Keratinocyte (primary cell): ENCODE measurements around the gene UPF3B. TPM values are rescaled to one million over a fixed set of nuclear protein-coding genes. Genes with fewer than 3 reads are reported as not detected.

Experiments
- DNase-seq: peaks from one replicate; pipeline ENCODE4 v3.0.0-alpha.2; 2011; ENCODE audit warnings: low read depth, missing footprints, low spot score
- FAIRE-seq: peaks from 2 replicates; lab custom pipeline; 2011; peaks lifted over from hg19 to GRCh38; lab: Jason Lieb, UNC
- H2AFZ ChIP-seq: 2 replicates; pipeline ENCODE4 v1.6.0; 2012; ENCODE audit warnings: low read length, control low read depth, inconsistent platforms; ENCODE audit not compliant: control insufficient read depth
- H3K27ac ChIP-seq: 2 replicates; pipeline ENCODE4 v1.5.1; 2011; ENCODE audit warnings: low read length; ENCODE audit not compliant: control insufficient read depth, insufficient read depth
- H3K27me3 ChIP-seq: 3 replicates; pipeline ENCODE4 v1.6.0; 2011; ENCODE audit warnings: low read length; ENCODE audit not compliant: control insufficient read depth, insufficient read depth; ENCODE audit errors: extremely low read depth
- H3K36me3 ChIP-seq, 2 experiments: 2 replicates in 1 of 2; 3 replicates in 1 of 2; pipeline ENCODE4 v1.5.1; 2011; ENCODE audit warnings: low read length in 2 of 2, mild to moderate bottlenecking in 1 of 2; ENCODE audit not compliant: control insufficient read depth in 2 of 2, insufficient read depth in 2 of 2; ENCODE audit errors: extremely low read depth in 1 of 2
- H3K4me1 ChIP-seq: 3 replicates; pipeline ENCODE4 v1.5.1; 2011; ENCODE audit warnings: low read length; ENCODE audit not compliant: control insufficient read depth, insufficient read depth; ENCODE audit errors: extremely low read depth
- H3K4me2 ChIP-seq: 3 replicates; pipeline ENCODE4 v1.6.0; 2011; ENCODE audit warnings: low read depth, low read length; ENCODE audit not compliant: control insufficient read depth, insufficient read depth; ENCODE audit errors: extremely low read depth
- H3K4me3 ChIP-seq, 3 experiments: fragments of 200-600 bp in 1 of 3; sonication (generic) in 1 of 3; 2 replicates in 2 of 3; 3 replicates in 1 of 3; pipeline ENCODE4 v1.5.1; 2011 to 2016; ENCODE audit warnings: low read length in 3 of 3, mild to moderate bottlenecking in 3 of 3, control low read depth in 2 of 3, inconsistent platforms in 1 of 3, low read depth in 1 of 3, mixed read lengths in 1 of 3, mixed run types in 1 of 3, moderate library complexity in 1 of 3; ENCODE audit not compliant: control insufficient read depth in 2 of 3, insufficient read depth in 2 of 3; ENCODE audit errors: extremely low read depth in 1 of 3
- H3K79me2 ChIP-seq: 2 replicates; pipeline ENCODE4 v1.6.0; 2012; ENCODE audit warnings: low read length; ENCODE audit not compliant: control insufficient read depth, insufficient read depth
- H3K9ac ChIP-seq: 3 replicates; pipeline ENCODE4 v1.6.0; 2011; ENCODE audit warnings: low read length; ENCODE audit not compliant: control insufficient read depth, insufficient read depth; ENCODE audit errors: extremely low read depth
- H3K9me1 ChIP-seq: 3 replicates; pipeline ENCODE4 v1.6.0; 2011; ENCODE audit warnings: low read length; ENCODE audit not compliant: control insufficient read depth, insufficient read depth; ENCODE audit errors: extremely low read depth
- H3K9me3 ChIP-seq: 2 replicates; pipeline ENCODE4 v1.5.1; 2012; ENCODE audit warnings: low read depth, low read length; ENCODE audit not compliant: control insufficient read depth
- H4K20me1 ChIP-seq: 3 replicates; pipeline ENCODE4 v1.6.0; 2011; ENCODE audit warnings: low read length; ENCODE audit not compliant: control insufficient read depth, insufficient read depth; ENCODE audit errors: extremely low read depth
- CTCF ChIP-seq, 3 experiments: IDR thresholded peaks in 1 of 3; conservative IDR thresholded peaks in 1 of 3; optimal IDR thresholded peaks in 1 of 3; 2 replicates in 2 of 3; 3 replicates in 1 of 3; pipeline versions ENCODE3 to v1.5.1; 2011; ENCODE audit warnings: low read length in 3 of 3, mild to moderate bottlenecking in 3 of 3, moderate library complexity in 2 of 3, control low read depth in 1 of 3, inconsistent platforms in 1 of 3; ENCODE audit not compliant: insufficient read depth in 2 of 3; ENCODE audit errors: extremely low read depth in 1 of 3
- EZH2 ChIP-seq: IDR thresholded peaks from one replicate; pipeline ENCODE4 v1.6.1; 2012; ENCODE audit warnings: inconsistent platforms, mild to moderate bottlenecking, low read length, moderate library complexity
- dilution Hi-C: fragments of 300-500 bp; cut with MboI; formaldehyde crosslinking; loops from one replicate; pipeline ENCODE4 v1.7.0; 2020; ENCODE audit warnings: low sequenced_read_pairs; ENCODE audit not compliant: extremely low pct_ligation_motif_present
- polyA minus RNA-seq, 3 experiments: library from RNA; depleted of rRNA, polyadenylated mRNA; stranded (reverse); fragments of >200 nt; gene quantifications; 1 replicate in 1 of 3; 2 replicates in 1 of 3; 3 replicates in 1 of 3; pipeline ENCODE4 v1.2.3, GENCODE V29; 2011
- polyA plus RNA-seq, 5 experiments: library from polyadenylated mRNA; depleted of rRNA in 3 of 5; stranded (reverse) in 3 of 5; stranded (forward) in 1 of 5; unstranded in 1 of 5; fragments of >200 nt; gene quantifications; 1 replicate in 1 of 5; 2 replicates in 3 of 5; 3 replicates in 1 of 5; pipeline versions ENCODE4 v1.2.1 to v1.2.3, GENCODE V29; 2011 to 2012; ENCODE audit warnings: missing spikeins in 2 of 5, low read depth in 1 of 5, low replicate concordance in 1 of 5

UPF3B gene, protein sequence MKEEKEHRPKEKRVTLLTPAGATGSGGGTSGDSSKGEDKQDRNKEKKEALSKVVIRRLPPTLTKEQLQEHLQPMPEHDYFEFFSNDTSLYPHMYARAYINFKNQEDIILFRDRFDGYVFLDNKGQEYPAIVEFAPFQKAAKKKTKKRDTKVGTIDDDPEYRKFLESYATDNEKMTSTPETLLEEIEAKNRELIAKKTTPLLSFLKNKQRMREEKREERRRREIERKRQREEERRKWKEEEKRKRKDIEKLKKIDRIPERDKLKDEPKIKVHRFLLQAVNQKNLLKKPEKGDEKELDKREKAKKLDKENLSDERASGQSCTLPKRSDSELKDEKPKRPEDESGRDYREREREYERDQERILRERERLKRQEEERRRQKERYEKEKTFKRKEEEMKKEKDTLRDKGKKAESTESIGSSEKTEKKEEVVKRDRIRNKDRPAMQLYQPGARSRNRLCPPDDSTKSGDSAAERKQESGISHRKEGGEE
- polyA plus RNA-seq, result 4.9 to 9.5 TPM (median 7.2 TPM) in 3 replicates
- 31.5 TPM for polyA plus RNA-seq (2011; ENCODE audit: low read depth)
- polyA plus RNA-seq (2011; cell fraction: cytosol; rRNA removed), result 4.6 and 6.2 TPM in 2 replicates
- 7.8 and 12.5 TPM in 2 replicates for polyA plus RNA-seq (2011; cell fraction: nucleus; rRNA removed)
- polyA plus RNA-seq (2012; ENCODE audit: low replicate concordance), result 8.8 and 9.2 TPM in 2 replicates
- polyA minus RNA-seq, result 1.5 to 2.3 TPM in 2 of 3 replicates, not detected in the other
- polyA minus RNA-seq (2011; cell fraction: cytosol; rRNA and poly(A)+ RNA removed), result 1.5 TPM
- 1.9 and 3.0 TPM in 2 replicates for polyA minus RNA-seq (2011; cell fraction: nucleus; rRNA and poly(A)+ RNA removed)

DNA sequence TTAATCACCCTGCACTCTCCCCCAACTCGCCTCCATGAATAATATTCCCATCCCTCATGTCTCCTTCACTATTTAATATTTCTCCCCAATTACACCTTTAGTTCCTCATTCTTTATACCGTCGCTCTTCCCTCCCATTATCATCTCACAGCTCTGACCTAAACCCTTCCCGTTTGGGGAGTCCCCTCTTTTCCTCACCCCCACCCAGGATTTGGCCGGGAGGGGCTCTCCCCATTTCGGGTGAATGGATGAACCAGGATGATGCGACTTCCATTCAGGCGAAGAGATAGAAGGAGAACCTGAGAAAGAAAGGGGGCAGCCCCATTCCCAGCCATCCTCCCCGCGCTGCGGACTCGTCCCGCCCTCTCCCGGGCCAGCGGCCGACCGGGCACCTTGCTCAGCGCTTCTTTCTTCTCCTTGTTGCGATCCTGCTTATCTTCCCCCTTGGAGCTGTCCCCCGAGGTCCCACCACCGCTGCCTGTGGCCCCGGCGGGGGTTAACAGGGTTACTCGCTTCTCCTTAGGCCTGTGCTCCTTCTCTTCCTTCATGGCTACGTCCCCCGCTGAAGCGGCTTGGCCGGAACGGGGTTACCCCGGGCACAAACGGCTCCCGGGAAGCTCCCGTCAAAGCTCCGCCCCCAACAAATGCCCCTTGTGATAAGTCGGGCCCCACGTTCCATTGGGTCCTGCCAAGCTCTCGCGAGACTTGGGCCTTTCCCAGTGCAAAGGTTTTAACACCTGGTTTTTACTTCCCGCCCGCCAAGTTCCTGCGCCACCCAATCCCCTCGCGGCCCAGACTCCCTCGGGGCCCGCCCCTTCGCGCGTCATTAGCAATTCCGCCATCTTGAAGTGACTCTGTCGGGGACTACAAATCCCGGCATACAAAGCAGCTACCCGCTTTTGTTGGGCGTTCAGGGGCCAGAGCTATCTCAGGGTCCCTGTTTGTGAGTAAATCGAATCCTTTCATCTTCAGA is at the start of gene UPF3B:
UPF3B (minus strand) TSS at position 582 of the 972 bp plus-strand sequence; CDS start at position 547, 35 bp downstream.
- H3K79me2 ChIP-seq, result peaks cover 10% of the 10 kb centered on the region
- peak within 1 kb of the TSS; percentile 91 for H2AFZ ChIP-seq
- no peak for TF ChIP-seq EZH2
- no peak for TF ChIP-seq CTCF (optimal IDR thresholded peaks at IDR 0.05 in 1 of 3, IDR thresholded peaks at IDR 0.05 in 1 of 3, conservative IDR thresholded peaks at IDR 0.05 in 1 of 3; ENCODE audit: extremely low read depth in 1 of 3, insufficient read depth in 2 of 3, low read length in 3 of 3)
- no peaks in the 10 kb centered on the region for H3K36me3 ChIP-seq
- DNase-seq (peak; percentile 87), FAIRE-seq (no peak)
- H3K4me2 ChIP-seq, result peak within 1 kb of the TSS; percentile 67
- H3K4me1 ChIP-seq, result no peaks in the 10 kb centered on the region
- H3K27me3 ChIP-seq, result no peaks in the 10 kb centered on the region
- peak within 1 kb of the TSS; percentile 48 to 81 (median 79) for H3K4me3 ChIP-seq
- peak within 1 kb of the TSS; percentile 89 for H3K9ac ChIP-seq
- H3K9me1 ChIP-seq, result no peaks in the 10 kb centered on the region
- H4K20me1 ChIP-seq, result no peaks in the 10 kb centered on the region
- H3K9me3 ChIP-seq, result no peaks in the 10 kb centered on the region
- dilution Hi-C loops, result no loop called here
- H3K27ac ChIP-seq, result peak within 1 kb of the TSS; percentile 75

DNA sequence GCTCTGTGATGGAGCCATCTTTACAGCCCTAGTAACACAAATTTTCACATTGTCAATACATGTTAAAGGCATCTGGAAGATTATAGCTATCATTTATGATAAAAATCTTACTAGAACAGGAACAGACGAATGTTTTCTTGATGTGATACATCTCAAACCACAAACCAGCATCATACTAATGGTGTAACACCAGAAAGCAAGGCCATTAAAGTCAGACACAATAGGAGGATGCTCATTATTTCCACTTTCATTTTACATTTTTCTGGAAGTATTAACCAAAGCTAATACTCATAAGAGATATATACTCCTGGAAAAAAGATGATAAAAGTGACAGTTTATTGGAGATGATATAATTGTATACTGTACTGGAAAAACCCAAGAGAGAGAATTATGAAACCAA is 48.2 kb upstream of the UPF3B start:
- no peak overlapping the region for H3K9ac ChIP-seq
- no peak overlapping the region for H2AFZ ChIP-seq
- H4K20me1 ChIP-seq, result no peaks in the 10 kb centered on the region
- H3K27me3 ChIP-seq, result no peaks in the 10 kb centered on the region
- no peaks in the 10 kb centered on the region for H3K79me2 ChIP-seq
- no peak for FAIRE-seq
- no peak overlapping the region for H3K27ac ChIP-seq
- no peaks in the 10 kb centered on the region for H3K9me3 ChIP-seq
- no peak for DNase-seq
- H3K4me1 ChIP-seq, result no peaks in the 10 kb centered on the region
- TF ChIP-seq EZH2, result no peak
- TF ChIP-seq CTCF (optimal IDR thresholded peaks at IDR 0.05 in 1 of 3, IDR thresholded peaks at IDR 0.05 in 1 of 3, conservative IDR thresholded peaks at IDR 0.05 in 1 of 3; ENCODE audit: extremely low read depth in 1 of 3, insufficient read depth in 2 of 3, low read length in 3 of 3), result no peak
- H3K4me2 ChIP-seq, result no peak overlapping the region
- H3K9me1 ChIP-seq, result no peaks in the 10 kb centered on the region
- dilution Hi-C loops, result no loop called here
- H3K36me3 ChIP-seq, result no peaks in the 10 kb centered on the region
- no peak overlapping the region for H3K4me3 ChIP-seq
